HG03354 (cell line): ENCODE results near the gene MTAP.
"Not testable (repeated sequence)": the region's sequence is repeated elsewhere in the genome, so short reads cannot be mapped to it uniquely, and the experiment has no call there.

ENCODE experiments used
- ATAC-seq: cut with Tn5 transposase; IDR thresholded peaks from one replicate; pipeline ENCODE4 v1.9.1; 2021; ENCODE audit warnings: mild to moderate bottlenecking; ENCODE audit not compliant: unreplicated experiment, poor library complexity, severe bottlenecking

The MTAP gene

DNA sequence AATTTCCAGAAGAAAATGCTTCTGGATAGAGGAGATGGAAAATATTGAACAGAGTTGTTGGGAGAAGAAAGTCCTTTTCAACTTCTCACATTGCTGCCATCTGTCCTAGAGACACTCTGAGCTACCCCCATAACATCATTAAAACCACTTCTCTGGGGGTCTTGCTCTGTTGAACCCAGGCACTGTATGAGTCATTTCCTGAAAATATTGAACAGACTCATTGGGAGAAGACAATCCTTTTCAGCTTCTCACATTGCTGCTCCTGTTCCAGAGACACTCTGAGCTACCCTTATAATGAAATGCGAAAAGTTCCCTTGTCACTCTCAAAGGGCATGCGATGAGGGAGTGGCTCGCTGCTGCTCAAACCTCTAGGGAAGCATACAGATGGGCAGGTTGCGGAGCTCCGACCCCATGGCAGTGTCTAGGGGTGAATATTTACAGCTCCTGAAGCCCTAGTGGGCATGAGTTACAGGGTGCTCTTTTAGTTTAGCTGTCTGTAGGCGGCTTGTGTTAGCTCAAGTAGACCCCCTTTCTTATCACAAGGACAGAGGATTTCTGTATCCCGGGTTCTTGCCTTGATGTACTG, 101.0 kb downstream of the MTAP start:
- no peak for ATAC-seq

DNA sequence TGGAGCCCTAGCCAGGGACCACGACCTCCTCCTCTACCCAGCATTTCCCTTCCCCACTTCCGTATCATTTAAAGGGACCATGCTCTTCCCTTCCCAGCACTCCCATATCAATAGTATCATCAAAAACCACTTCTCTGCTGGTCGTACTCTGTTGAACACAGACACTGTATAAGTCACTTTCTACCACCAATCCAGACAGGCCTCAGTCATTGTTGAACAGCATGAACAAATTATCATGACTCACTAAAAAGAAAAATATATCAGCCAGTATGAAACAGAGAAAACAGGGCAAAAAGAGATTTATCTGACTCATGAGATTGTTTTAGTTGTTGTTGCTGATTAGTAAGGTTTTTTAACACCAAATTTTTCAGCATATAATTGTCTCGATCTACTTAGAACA, 101.9 kb downstream of the MTAP start:
- no peak for ATAC-seq

DNA sequence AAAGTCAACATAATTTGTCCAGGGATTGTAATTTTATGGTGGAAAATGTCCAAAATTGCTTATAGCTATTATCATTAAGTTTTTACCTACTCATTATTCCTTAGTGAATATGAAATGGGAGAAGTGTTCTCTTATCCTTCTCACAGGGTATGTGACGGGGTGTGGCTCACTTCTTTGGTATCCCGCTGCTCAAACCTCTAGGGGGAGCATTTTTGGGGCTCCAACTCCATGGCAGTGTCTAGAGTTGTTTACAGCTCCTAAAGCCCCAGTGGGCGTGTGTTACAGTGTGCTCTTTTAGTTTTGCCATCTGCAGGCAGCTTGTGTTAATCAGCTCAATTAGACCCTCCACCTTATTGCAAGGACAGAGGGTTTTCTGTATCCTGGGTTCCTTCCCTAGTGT, 102.3 kb downstream of the MTAP start:
- no peak for ATAC-seq

GRCh38 chr9:21906213-21906612, 103.8 kb downstream of the MTAP start:
- no peak for ATAC-seq

GRCh38 chr9:21906881-21907280, 104.4 kb downstream of the MTAP start:
- no peak for ATAC-seq

GRCh38 chr9:21919377-21920362, 117.2 kb downstream of the MTAP start:
- ATAC-seq: peak; percentile 89

- ATAC-seq: no peak
These were observed 121.3 kb downstream of the MTAP start for GRCh38 chr9:21923694-21924093.

DNA sequence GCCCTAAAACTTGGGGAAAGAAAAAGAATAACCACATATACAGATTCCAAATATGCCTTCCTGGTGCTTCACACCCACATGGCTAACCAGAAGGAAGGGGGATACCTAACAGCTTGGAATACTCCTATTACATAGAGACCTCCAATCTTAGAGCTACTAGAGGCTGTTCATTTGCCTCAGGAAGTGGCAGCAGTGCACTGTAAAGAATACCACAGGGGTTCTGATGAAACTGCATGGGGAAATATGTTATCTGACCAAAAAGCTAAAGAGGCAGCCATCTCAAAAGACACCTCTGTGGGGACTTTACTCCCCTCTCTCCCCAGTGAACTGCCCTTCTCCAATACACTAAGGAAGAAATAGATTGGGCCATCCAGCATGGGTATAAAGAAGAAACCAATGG, 125.3 kb downstream of the MTAP start:
- no peak for ATAC-seq

DNA sequence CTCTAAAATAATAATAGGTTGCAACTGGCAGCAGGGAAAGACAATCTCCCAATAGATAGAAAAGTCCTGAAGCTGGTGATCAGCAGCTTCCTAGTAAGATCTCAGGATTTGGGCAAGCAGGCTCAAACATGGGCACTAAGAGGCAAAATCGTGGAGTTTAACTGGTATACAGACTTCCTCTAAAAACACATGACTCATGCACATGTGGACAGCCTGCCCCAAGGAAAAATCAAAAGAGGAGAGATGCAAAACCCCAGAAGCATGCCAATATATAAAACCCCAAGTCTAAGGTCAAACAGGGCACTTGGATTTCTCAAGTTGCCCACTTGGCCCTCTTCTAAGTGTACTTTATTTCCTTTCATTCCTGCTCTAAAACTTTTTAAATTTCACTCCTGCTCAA, 129.0 kb downstream of the MTAP start:
- no peak for ATAC-seq

- ATAC-seq: no peak
These were observed 130.8 kb downstream of the MTAP start for GRCh38 chr9:21933281-21933680.

- ATAC-seq: no peak
These were observed 131.4 kb downstream of the MTAP start for GRCh38 chr9:21933865-21934264.

GRCh38 chr9:21935631-21936030, 133.2 kb downstream of the MTAP start:
- ATAC-seq: no peak

- no peak for ATAC-seq
These were observed 133.7 kb downstream of the MTAP start for GRCh38 chr9:21936161-21936560.

GRCh38 chr9:21941337-21941995, 139.0 kb downstream of the MTAP start:
- ATAC-seq: no peak

- no peak for ATAC-seq
These were observed 141.0 kb downstream of the MTAP start for GRCh38 chr9:21943464-21943863.

- ATAC-seq: no peak
These were observed 143.2 kb downstream of the MTAP start for GRCh38 chr9:21945606-21946005.

- no peak for ATAC-seq
These were observed 156.4 kb downstream of the MTAP start for GRCh38 chr9:21958833-21959232.

DNA sequence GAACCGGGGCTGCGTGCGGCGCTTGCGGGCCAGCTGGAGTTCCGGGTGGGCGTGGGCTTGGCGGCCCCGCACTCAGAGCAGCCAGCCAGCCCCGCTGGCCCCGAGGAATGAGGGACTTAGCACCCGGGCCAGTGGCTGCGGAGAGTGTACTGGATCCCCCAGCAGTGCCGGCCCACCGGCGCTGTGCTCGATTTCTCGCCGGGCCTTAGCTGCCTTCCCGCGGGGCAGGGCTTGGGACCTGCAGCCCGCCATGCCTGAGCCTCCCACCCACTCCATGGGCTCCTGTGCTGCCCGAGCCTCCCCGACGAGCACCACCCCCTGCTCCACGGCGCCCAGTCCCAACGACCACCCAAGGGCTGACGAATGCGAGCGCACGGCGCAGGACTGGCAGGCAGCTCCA, 156.8 kb downstream of the MTAP start:
- ATAC-seq: not testable (repeated sequence)

GRCh38 chr9:21961569-21961968, 159.1 kb downstream of the MTAP start:
- ATAC-seq: no peak

DNA sequence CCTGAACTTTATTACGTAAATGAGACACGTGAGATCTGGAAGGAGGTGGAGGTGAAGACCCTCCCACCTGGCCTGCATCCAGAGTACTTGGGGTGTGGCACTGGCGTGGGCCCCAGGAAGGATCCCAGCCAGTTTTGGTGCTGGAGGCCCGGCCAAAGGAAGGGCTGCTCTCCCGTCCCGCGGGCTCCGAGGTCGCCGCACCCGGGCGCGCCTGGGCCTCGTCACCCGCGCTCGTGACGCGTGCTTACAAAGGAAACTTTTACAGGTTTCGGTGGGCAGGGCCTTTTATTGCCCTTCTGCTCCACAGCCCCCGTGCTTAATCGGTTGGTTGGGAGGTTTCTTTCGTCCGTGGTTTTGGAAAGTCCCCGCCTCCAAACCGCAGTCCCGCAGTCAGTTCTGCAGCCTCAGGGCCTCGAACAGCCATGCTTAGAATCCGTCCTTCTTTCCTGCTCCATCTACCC, 162.5 kb downstream of the MTAP start:
- peak; percentile 62 for ATAC-seq
